ENCODE measurements around the gene MYO1G. TPM values are rescaled to one million over a fixed set of nuclear protein-coding genes. Genes with fewer than 3 reads are reported as not detected.

MYO1G gene
- total RNA-seq, 1 donor from 2014 or later, result 0.77 TPM

GRCh38 chr7:45024126-45024744, 45.4 kb upstream of the MYO1G start:
- intact Hi-C loops (cut with micrococcal nuclease), result no loop called here
- Histone ChIP-seq H3K27ac (replicated peaks) (no peak overlapping the region), H3K9me3 (replicated peaks) (peaks cover 5% of the 10 kb centered on the region), H3K4me1 (no peaks in the 10 kb centered on the region), H3K4me3 (no peak overlapping the region), H3K27me3 (ENCODE audit: low read depth) (no peaks in the 10 kb centered on the region), H3K36me3 (peaks cover 9% of the 10 kb centered on the region)
- DNase-seq, result no peak
- TF ChIP-seq CTCF (IDR thresholded peaks at IDR 0.05; ENCODE audit: borderline replicate concordance), result no peak

GRCh38 chr7:45021604-45022296, 42.9 kb upstream of the MYO1G start:
- no peaks in the 10 kb centered on the region for H3K27me3 ChIP-seq (ENCODE audit: low read depth)
- DNase-seq, result no peak
- H3K4me1 ChIP-seq, result no peaks in the 10 kb centered on the region
- no peak overlapping the region for H3K4me3 ChIP-seq
- peaks cover 3% of the 10 kb centered on the region for H3K36me3 ChIP-seq
- peaks cover 5% of the 10 kb centered on the region for H3K9me3 ChIP-seq (replicated peaks)
- intact Hi-C loops (cut with micrococcal nuclease), result no loop called here
- no peak overlapping the region for H3K27ac ChIP-seq (replicated peaks)
- TF ChIP-seq CTCF (IDR thresholded peaks at IDR 0.05; ENCODE audit: borderline replicate concordance), result no peak

GRCh38 chr7:45020915-45021314, 42.1 kb upstream of the MYO1G start:
- no peaks in the 10 kb centered on the region for H3K27me3 ChIP-seq (ENCODE audit: low read depth)
- no peak for TF ChIP-seq CTCF (IDR thresholded peaks at IDR 0.05; ENCODE audit: borderline replicate concordance)
- H3K4me3 ChIP-seq, result no peak overlapping the region
- no peaks in the 10 kb centered on the region for H3K4me1 ChIP-seq
- H3K27ac ChIP-seq (replicated peaks), result no peak overlapping the region
- H3K36me3 ChIP-seq, result peaks cover 3% of the 10 kb centered on the region
- peaks cover 5% of the 10 kb centered on the region for H3K9me3 ChIP-seq (replicated peaks)
- no peak for DNase-seq
- intact Hi-C loops (cut with micrococcal nuclease), result no loop called here

- H3K36me3 ChIP-seq, result peaks cover 4% of the 10 kb centered on the region
- TF ChIP-seq CTCF (IDR thresholded peaks at IDR 0.05; ENCODE audit: borderline replicate concordance), result no peak
- intact Hi-C loops (cut with micrococcal nuclease), result no loop called here
Observed at GRCh38 chr7:45017253-45017652, 38.4 kb upstream of the MYO1G start.

GRCh38 chr7:45015313-45015712, 36.5 kb upstream of the MYO1G start:
- H3K27me3 ChIP-seq (ENCODE audit: low read depth), result no peaks in the 10 kb centered on the region
- peaks cover 10% of the 10 kb centered on the region for H3K4me1 ChIP-seq
- intact Hi-C loops (cut with micrococcal nuclease), result no loop called here

More at GRCh38 chr7:45017253-45017652, 38.4 kb upstream of the MYO1G start:
- Histone ChIP-seq H3K9me3 (replicated peaks) (no peaks in the 10 kb centered on the region), H3K27ac (replicated peaks) (no peak overlapping the region), H3K4me1 (peaks cover 10% of the 10 kb centered on the region), H3K27me3 (ENCODE audit: low read depth) (no peaks in the 10 kb centered on the region), H3K4me3 (no peak overlapping the region)
- DNase-seq, result no peak

More at GRCh38 chr7:45015313-45015712, 36.5 kb upstream of the MYO1G start:
- Histone ChIP-seq H3K27ac (replicated peaks) (no peak overlapping the region), H3K36me3 (peaks cover 13% of the 10 kb centered on the region), H3K4me3 (no peak overlapping the region), H3K9me3 (replicated peaks) (no peaks in the 10 kb centered on the region)
- no peak for TF ChIP-seq CTCF (IDR thresholded peaks at IDR 0.05; ENCODE audit: borderline replicate concordance)
- DNase-seq, result no peak

Measured in left ventricle myocardium inferior (tissue), 1 donor.